GM12864 (cell line): Measurements from ENCODE around the gene PNKP.

Experiments used
- DNase-seq: peaks from one replicate; pipeline ENCODE4 v3.0.0-alpha.2; 2011; ENCODE audit warnings: low read depth
- H3K4me3 ChIP-seq: 2 replicates; pipeline ENCODE4 v1.5.1; 2011; ENCODE audit warnings: mild to moderate bottlenecking, low read depth, low read length, control low read depth
- TF ChIP-seq, protein P1 (sequence below): IDR thresholded peaks from 2 replicates; pipeline ENCODE4 v1.5.1; 2011; ENCODE audit warnings: low read depth, mild to moderate bottlenecking, moderate library complexity, low read length, control low read depth, inconsistent platforms; ENCODE audit errors: missing control alignments

The PNKP gene

DNA sequence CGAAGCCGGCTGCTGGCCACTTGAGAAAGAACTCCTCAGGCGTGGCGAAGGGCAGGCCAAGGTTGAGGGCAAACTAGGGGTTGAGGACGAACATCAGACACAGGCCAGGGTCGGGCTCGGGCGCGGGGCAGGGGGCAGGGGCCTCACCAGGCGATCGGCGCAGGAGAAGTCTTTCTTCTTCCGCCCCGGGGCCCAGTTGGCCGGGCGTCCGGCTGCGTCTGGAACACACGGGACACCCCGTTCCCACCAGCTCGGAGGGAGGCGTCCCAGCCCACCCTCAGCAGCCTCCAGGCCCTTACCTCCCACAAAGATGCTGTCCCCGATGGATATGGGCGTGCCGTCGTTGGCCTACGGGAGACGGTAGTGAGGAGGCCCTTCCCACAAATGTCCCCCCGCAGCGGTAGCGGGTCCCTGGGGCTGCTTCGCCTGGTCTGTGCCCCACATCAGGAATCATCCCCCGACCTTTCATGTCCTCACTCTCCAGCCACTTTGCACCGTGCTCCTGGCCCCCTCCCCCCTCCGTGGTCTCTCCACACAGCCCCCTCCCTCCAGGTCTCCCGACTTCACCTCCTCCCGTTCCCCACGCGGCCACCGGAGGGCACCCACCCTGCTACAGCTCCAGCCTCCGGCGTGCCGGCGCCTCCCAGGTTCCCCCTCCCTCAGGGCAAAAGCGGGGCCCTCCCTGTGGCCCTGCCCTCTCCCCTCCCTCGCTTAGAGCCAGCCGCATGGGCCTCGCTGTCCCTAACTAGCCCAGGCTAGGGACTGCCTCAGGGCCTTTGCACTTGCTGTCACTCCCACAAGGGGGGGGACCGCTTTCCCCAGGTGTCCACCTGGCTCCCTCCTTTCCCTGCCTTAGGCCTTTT is 4.8 kb downstream of the PNKP start:
- no peak for DNase-seq
- H3K4me3 ChIP-seq, result no peak overlapping the region
- TF ChIP-seq, protein P1, sequence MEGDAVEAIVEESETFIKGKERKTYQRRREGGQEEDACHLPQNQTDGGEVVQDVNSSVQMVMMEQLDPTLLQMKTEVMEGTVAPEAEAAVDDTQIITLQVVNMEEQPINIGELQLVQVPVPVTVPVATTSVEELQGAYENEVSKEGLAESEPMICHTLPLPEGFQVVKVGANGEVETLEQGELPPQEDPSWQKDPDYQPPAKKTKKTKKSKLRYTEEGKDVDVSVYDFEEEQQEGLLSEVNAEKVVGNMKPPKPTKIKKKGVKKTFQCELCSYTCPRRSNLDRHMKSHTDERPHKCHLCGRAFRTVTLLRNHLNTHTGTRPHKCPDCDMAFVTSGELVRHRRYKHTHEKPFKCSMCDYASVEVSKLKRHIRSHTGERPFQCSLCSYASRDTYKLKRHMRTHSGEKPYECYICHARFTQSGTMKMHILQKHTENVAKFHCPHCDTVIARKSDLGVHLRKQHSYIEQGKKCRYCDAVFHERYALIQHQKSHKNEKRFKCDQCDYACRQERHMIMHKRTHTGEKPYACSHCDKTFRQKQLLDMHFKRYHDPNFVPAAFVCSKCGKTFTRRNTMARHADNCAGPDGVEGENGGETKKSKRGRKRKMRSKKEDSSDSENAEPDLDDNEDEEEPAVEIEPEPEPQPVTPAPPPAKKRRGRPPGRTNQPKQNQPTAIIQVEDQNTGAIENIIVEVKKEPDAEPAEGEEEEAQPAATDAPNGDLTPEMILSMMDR, result peak; percentile 50

DNA sequence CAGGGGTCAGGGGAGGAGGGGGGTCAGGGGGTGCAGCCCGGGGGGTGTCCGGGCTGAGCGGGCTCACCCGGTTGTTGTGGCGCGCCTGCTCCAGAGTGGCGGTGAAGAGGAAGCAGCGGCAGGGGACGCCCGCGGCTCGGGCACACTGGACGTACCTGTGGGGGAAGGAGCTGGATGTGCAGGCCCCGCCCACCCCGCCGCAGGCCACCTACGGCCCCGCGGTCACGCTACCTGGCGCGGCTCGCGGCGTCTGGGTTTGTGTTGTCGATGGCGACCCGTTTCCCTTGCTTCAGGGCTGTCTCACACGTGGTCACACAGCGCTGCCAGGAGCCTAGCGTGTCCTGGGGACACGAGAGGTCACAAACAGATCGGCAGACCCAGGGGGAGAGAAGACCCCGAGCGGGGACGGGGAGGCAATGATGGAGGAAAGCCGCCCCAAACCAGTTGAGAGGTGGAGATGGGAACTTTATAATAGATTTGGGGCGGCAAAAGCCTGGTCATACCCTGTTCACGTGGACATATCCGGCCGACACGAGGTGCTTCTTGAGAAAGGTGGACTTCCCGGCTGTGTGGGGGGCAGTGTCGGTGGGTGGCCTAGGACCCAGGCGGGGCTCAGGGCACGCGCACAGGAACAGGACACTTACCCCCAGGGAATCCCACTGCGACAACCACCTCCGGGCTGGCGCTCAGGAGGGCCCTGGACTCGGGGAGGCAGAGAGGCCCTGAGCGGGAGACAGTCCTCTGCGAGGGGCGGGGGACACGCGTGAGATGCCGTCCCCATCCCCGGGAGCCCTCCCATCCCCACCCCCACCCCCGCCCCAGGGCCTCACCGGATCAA is 5.6 kb downstream of the PNKP start:
- DNase-seq, result no peak
- TF ChIP-seq, protein P1, result no peak
- no peak overlapping the region for H3K4me3 ChIP-seq

DNA sequence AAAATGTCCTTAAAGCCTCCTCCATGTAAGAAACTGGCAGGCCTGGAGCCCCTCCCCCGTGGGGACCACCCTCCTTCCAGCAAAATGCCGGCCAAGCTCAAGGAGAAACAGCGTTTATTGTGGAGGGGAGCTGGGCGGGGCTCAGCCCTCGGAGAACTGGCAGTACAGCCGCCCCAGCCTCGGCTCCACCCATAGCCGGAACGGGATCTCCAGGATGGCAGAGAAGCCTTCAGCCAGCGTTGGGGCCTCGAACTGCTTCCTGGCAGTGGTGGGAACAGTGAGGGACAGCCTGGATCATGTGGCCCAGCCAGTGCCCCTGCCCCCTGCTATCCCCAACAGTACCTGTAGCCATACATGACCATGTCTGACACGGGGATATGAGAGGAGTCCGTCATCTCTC is 6.3 kb downstream of the PNKP start:
- DNase-seq, result no peak
- TF ChIP-seq, protein P1, result no peak
- no peak overlapping the region for H3K4me3 ChIP-seq

DNA sequence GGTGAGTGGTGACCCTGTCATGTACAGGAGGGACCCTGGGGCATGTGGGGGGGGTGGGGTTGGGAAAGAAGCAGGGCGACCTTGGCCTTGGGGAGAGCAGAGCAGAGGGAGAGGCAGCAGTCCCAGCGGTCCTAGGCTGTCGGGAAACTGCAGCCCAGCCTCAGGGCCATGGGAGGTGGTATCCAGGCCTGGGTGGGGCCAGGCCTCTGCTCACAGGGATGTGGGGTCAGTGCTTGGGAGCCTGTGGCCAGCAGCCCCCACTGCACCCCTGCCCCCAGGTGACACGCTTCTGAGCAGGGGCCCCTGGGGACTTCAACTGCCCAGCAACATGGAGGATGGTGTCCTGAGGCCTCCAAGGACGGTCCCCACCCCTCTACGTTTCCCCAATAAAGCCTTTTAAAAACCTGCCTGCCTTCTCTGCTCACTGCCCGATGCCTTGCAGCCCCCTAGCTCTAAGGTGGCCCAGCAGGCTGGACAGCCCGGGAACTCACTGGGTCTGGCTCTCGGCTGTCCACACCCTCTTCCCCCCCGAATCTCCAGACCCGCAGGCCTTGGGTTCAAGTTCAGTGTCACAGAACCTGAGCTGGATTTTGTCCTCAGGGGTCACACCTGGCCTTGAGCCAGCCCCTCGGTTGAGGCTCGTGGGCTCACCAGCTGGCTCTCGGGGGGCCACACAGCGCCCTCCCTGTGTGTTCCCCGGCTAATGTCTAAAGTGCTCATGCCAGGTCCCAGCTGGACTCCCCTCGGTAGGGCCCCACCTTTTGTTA is 6.9 kb downstream of the PNKP start:
- TF ChIP-seq, protein P1, result no peak
- no peak overlapping the region for H3K4me3 ChIP-seq
- DNase-seq, result no peak

DNA sequence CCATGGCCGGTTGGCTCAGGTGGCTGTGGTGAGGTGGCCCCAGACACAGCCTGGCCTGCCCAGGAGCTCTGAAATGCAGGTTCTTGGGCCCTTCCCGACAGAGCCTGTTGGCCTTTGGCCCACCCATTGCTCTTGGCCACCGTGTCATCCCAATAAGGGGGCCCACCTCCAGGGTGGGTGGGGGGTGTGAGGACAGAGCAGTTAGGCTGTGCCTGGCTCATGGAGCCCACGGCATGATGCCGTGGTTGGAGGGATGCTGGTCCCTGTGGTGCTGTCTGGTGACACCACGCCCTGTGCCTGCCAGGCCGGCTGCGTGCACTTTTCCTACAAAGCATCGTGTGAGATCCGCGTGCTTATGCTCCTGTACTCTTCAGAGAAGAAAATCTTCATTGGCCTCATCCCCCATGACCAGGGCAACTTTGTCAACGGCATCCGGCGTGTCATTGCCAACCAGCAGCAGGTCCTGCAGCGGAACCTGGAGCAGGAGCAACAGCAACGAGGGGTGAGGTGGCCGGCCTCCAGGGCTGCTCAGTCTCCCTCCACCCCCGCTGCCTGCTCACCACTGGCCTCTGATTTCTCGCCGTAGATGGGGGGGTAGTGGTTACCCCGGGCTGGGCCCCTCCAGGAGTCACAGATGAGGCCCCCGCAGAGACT is 7.6 kb downstream of the PNKP start:
- H3K4me3 ChIP-seq, result no peak overlapping the region
- TF ChIP-seq, protein P1, result no peak
- no peak for DNase-seq
